Measurements from ENCODE around the gene TOM1L1. TPM values are rescaled to one million over a fixed set of nuclear protein-coding genes. Genes with fewer than 3 reads are reported as not detected.

Gene TOM1L1
- polyA plus RNA-seq, 3 donors: 4.9 to 30.7 (median 12.0) TPM

DNA sequence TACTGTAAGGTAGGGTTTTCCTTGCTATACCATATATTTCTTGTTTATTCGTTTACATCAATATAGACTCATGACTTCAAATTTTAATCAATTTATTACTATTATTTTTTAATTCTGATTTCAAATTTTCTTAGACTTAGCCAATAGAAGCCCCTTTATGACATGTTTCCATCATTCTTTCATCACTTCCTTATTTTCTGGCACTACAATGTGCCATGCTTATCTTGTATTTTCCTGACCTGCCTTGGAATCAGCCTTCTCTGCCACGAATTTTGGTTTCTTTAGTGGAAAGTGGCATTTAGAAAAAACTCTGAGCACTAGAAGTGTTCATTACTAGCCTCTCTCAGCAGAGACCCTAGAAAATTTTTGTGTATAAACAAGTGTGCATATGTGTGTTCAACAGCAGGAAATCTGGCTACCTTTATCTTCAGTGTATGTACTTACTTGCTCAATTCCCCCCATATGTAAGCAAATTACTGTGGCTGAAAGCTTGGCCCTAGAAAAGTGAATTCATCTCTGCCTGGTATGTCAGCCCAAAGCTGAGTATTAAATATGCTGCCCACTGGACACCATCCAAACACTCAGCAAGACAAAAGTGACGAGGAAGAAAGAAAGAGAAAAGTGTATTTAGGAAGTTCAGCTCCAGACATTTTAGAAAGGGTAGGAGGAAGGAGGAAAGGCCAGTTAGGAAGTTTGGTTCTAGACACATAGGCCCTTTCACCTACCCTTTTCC, 71.9 kb downstream of the TOM1L1 start:
- H3K27ac ChIP-seq (ENCODE audit: low read depth, low read length): no peak overlapping the region
- WGBS, 3 donors: 76 to 78% (median 76%) methylated on average over 3 of the region's 3 CpGs

GRCh38 chr17:54974759-54975158, 74.1 kb downstream of the TOM1L1 start:
- H3K27ac ChIP-seq (ENCODE audit: low read depth, low read length): no peak overlapping the region
- 84 to 97% (median 90%) methylated on average over 3 of the region's 3 CpGs for WGBS, 3 donors

DNA sequence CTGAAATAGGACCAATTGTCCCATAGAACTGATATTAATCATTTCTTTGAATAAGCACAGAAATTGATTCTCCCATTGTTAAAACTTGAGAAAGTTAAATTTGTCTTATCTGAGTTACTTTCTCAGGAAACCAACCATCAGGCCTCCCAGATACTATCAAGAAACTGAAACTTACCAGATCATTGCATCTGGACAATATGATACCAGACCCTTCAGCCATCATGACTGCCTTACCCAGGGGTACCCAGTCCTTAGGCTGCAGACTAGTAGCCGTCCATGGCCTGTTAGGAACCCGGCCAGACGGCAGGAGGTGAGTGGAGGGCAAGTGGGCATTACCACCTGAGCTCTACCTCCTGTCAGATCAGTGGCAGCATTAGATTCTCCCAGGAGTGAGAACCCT, 75.7 kb downstream of the TOM1L1 start:
- WGBS, 3 donors: 85 to 90% (median 89%) methylated on average over 3 of the region's 3 CpGs
- no peak overlapping the region for H3K27ac ChIP-seq (ENCODE audit: low read depth, low read length)

GRCh38 chr17:54977744-54978143, 77.1 kb downstream of the TOM1L1 start:
- 84 to 94% (median 93%) methylated on average over 2 of the region's 2 CpGs for WGBS, 3 donors
- H3K27ac ChIP-seq (ENCODE audit: low read depth, low read length): no peak overlapping the region

- no peak overlapping the region for H3K27ac ChIP-seq (ENCODE audit: low read depth, low read length)
Observed at GRCh38 chr17:54979657-54980056, 79.0 kb downstream of the TOM1L1 start.

GRCh38 chr17:54980375-54980774, 79.7 kb downstream of the TOM1L1 start:
- no peak overlapping the region for H3K27ac ChIP-seq (ENCODE audit: low read depth, low read length)
- WGBS, 3 donors: 57 to 94% (median 65%) methylated on average over 3 of the region's 3 CpGs

- H3K27ac ChIP-seq (ENCODE audit: low read depth, low read length): no peak overlapping the region
Observed at GRCh38 chr17:54982399-54982798, 81.7 kb downstream of the TOM1L1 start.

DNA sequence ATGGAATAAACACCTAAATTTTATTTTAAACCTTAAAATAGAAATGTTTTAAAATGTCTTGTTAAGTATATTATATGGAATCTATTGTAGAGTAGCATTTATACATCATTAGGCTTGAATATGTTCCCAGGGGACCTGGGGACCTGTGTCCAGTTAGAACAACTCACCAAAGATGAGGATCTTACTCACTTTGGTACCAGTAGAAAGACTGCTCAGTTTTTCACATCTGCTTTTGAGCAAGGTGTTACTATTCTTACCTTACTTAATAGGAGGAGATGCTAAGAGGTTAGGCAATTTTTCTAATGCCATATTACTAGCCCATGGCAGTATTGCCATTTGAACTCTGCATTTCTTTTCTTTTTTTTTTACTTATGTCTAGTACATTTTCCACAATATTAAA, 82.6 kb downstream of the TOM1L1 start:
- H3K27ac ChIP-seq (ENCODE audit: low read depth, low read length): no peak overlapping the region

DNA sequence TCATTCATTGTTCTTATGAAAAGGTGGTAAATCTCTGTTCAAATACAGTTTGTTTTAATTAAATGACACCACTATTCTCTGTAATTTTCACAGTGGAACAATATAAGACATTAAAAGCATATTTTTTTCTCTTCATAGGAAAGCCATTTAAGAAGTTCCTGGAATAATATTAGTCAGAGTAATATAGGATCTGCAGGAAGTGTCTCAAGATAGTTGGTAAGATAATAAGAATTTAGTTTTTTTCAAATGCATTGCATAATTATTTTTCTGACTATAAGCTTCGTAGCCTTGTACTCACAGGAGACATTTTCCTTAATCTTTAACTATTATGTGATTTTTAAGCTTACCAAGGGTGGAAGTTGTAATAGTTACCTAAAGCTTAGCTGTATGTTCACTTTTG, 84.8 kb downstream of the TOM1L1 start:
- 59 to 92% (median 68%) methylated on average over 1 of the region's 1 CpG for WGBS, 3 donors
- H3K27ac ChIP-seq (ENCODE audit: low read depth, low read length): no peak overlapping the region

GRCh38 chr17:54990118-54990517, 89.5 kb downstream of the TOM1L1 start:
- WGBS, 3 donors: 95 to 98% (median 97%) methylated on average over 4 of the region's 4 CpGs
- no peak overlapping the region for H3K27ac ChIP-seq (ENCODE audit: low read depth, low read length)

GRCh38 chr17:54991567-54991966, 90.9 kb downstream of the TOM1L1 start:
- H3K27ac ChIP-seq (ENCODE audit: low read depth, low read length): no peak overlapping the region
- WGBS, 3 donors: 84 to 93% (median 90%) methylated on average over 1 of the region's 1 CpG

DNA sequence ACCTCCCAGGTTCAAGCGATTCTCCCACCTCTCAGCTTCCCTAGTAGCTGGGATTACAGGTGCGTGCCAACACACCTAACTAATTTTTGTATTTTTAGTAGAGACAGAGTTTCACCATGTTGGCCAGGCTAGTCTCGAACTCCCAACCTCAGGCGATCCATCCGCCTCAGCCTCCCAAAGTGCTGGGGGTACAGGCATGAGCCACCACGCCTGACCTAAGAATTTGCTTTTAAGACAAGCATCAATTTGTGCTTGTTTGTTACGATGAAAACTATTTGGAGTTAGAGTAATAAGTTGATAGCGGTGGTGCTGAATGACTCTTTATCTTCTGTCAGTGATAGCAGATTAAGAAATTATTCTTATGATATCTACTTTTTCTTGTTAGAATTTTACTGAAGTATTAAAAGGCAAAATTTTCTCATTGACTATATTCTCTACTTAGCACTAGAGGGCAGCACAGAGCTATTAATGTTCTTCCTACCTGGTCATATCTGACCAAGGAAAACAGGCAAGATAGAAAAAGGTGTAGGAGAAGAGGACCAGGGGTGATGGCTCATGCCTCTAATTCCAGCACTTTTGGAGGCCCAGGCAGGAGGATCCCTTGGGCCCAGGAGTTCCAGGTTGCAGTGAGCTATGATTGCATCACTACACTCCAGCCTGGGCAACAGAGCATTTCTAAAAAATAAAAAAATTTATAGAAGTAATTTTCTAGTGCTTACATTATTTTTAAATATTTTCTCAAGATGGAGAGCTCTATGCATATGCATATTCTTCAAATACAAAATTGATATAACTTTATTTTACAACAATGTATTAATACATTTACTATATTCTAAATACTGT, 92.4 kb downstream of the TOM1L1 start:
- no peak overlapping the region for H3K27ac ChIP-seq (ENCODE audit: low read depth, low read length)
- 77 to 87% (median 85%) methylated on average over 8 of the region's 8 CpGs for WGBS, 3 donors

DNA sequence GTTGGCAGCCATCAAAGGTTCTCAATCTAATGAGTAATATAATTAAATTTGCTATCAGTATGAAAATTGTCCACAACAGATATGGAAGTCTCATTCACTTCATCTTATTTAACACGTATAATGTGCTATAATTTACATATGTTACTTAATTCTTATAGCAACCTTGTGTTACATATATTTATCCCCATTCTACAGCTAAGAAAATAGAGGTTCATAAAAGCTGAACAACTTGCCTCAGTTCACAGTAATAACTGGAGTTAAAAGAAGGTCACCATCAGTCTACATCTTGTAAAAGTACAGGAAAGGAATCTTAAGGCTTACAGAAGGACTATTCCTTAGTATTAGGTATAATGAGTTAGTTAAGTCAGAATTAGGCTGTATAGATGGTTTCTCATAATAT, 95.8 kb downstream of the TOM1L1 start:
- WGBS, 3 donors: 88 to 97% (median 90%) methylated on average over 1 of the region's 1 CpG
- H3K27ac ChIP-seq (ENCODE audit: low read depth, low read length): no peak overlapping the region

GRCh38 chr17:55002458-55002857, 101.8 kb downstream of the TOM1L1 start:
- H3K27ac ChIP-seq (ENCODE audit: low read depth, low read length): no peak overlapping the region

DNA sequence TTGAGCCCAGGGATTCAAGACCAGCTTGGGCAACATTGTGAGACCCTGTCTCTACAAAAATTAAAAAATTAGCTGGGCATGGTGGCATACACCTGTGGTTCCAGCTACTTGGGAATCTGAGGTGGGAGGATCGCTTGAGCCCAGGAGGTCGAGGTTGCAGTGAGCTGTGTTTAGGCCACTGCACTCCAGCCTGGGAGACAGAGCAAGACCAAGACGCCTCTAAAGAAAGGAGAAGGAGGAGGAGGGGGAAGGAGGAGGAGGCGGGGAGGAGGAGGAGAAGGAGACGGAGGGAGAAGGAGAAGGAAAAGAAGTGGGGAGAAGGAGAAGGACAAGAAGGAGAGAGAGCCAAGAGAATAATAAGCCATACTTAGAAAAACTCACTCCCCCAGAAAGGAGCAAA, 103.8 kb downstream of the TOM1L1 start:
- WGBS, 3 donors: 81 to 86% (median 83%) methylated on average over 5 of the region's 5 CpGs
- H3K27ac ChIP-seq (ENCODE audit: low read depth, low read length): no peak overlapping the region

GRCh38 chr17:55005520-55005919, 104.9 kb downstream of the TOM1L1 start:
- H3K27ac ChIP-seq (ENCODE audit: low read depth, low read length): no peak overlapping the region
- 86 to 95% (median 92%) methylated on average over 1 of the region's 1 CpG for WGBS, 3 donors
